MM.1S (cell line): Measurements from ENCODE around the gene ARFRP1.

ENCODE experiments used
- DNase-seq: peaks from one replicate; pipeline ENCODE4 v3.0.0-alpha.2; 2015
- H2AFZ ChIP-seq: fragments of 300-600 bp; sonication (generic); 2 replicates; pipeline ENCODE4 v1.6.0; 2016; ENCODE audit warnings: antibody characterized with exemption, low read length
- H3F3A ChIP-seq: fragments of 300-600 bp; sonication (generic); 2 replicates; pipeline ENCODE4 v1.6.1; 2016; ENCODE audit warnings: mild to moderate bottlenecking, antibody characterized with exemption, low read length, moderate library complexity, mixed read lengths; ENCODE audit not compliant: insufficient read depth
- H3K27ac ChIP-seq: fragments of 300-600 bp; sonication (generic); 2 replicates; pipeline ENCODE4 v1.5.1; 2016; ENCODE audit warnings: mild to moderate bottlenecking, low read length
- H3K27me3 ChIP-seq: fragments of 300-600 bp; sonication (generic); replicated peaks from 2 replicates; pipeline ENCODE4 v1.6.0; 2016; ENCODE audit warnings: low read length; ENCODE audit not compliant: insufficient read depth
- H3K36me3 ChIP-seq: fragments of 300-600 bp; sonication (generic); replicated peaks from 2 replicates; pipeline ENCODE4 v1.6.1; 2016; ENCODE audit warnings: mild to moderate bottlenecking, low read length, mixed read lengths; ENCODE audit not compliant: insufficient read depth
- H3K4me1 ChIP-seq: fragments of 300-600 bp; sonication (generic); 2 replicates; pipeline ENCODE4 v1.6.1; 2016; ENCODE audit warnings: low read length, mixed read lengths
- H3K4me2 ChIP-seq: fragments of 300-600 bp; sonication (generic); 2 replicates; pipeline ENCODE4 v1.6.0; 2016; ENCODE audit warnings: low read depth, low read length
- H3K4me3 ChIP-seq: fragments of 300-600 bp; sonication (generic); 2 replicates; pipeline ENCODE4 v1.5.1; 2016; ENCODE audit warnings: low read length, mixed read lengths
- H3K79me2 ChIP-seq: fragments of 300-600 bp; sonication (generic); 2 replicates; pipeline ENCODE4 v1.6.1; 2016; ENCODE audit warnings: mixed run types, low read length, mixed read lengths
- H3K9ac ChIP-seq: fragments of 300-600 bp; sonication (generic); 2 replicates; pipeline ENCODE4 v1.6.1; 2016; ENCODE audit warnings: low read length, mixed read lengths
- H3K9me2 ChIP-seq: fragments of 300-600 bp; sonication (generic); replicated peaks from 2 replicates; pipeline ENCODE4 v1.6.1; 2016; ENCODE audit warnings: mild to moderate bottlenecking, low read length, mixed read lengths; ENCODE audit not compliant: insufficient read depth
- H3K9me3 ChIP-seq: fragments of 300-600 bp; sonication (generic); replicated peaks from 2 replicates; pipeline ENCODE4 v1.6.1; 2016; ENCODE audit warnings: mild to moderate bottlenecking, low read length, mixed read lengths; ENCODE audit not compliant: insufficient read depth
- H4K20me1 ChIP-seq: fragments of 300-600 bp; sonication (generic); 2 replicates; pipeline ENCODE4 v1.6.1; 2016; ENCODE audit warnings: mild to moderate bottlenecking, low read length, moderate library complexity, mixed read lengths; ENCODE audit not compliant: insufficient read depth
- EZH2 ChIP-seq: fragments of 300-600 bp; sonication (generic); optimal IDR thresholded peaks from 2 replicates; pipeline ENCODE3; 2017; ENCODE audit warnings: low read depth, mild to moderate bottlenecking, antibody characterized with exemption, low read length, mixed read lengths
- EZH2phosphoT487 ChIP-seq: fragments of 300-600 bp; sonication (generic); IDR thresholded peaks from 2 replicates; pipeline ENCODE4 v1.6.1; 2018; ENCODE audit warnings: antibody characterized with exemption, low read length
- TF ChIP-seq, protein P1 (sequence below): fragments of 300-600 bp; sonication (generic); IDR thresholded peaks from 2 replicates; pipeline ENCODE4 v1.5.1; 2016; ENCODE audit warnings: antibody characterized with exemption, low read length, mixed read lengths

Gene ARFRP1

DNA sequence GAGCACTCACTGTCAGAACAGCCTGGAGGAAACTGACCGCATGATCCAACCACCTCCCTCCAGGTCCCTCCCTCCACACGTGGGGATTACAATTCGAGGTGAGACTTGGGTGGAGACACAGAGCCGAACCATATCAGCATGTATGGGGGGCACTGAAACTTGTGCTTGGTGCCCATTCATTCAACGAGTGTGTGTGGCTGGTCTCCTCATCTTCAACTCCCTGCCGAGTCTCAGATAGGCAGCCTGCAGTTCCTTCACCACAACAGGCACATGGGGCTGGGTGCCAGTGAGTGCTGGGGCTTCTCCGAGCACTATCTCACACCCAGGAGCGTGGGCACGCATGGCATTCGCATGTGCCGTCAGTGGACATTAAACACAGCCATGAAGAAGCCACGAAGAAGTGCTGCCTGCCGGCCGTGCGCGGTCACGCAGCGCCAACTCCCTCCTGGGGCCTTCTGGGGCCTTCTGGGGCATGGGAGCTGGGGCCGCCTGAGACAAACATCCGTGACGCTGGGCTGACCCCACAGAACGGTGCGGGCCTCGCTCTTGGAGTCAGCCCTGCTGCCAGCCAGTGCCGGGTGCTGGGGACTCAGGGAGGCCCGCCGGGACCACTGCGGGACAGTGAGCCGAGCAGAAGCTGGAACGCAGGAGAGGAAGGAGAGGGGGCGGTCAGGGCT lies 50.4 kb downstream of the ARFRP1 start:
- Histone ChIP-seq H3K9ac (peak overlapping the region; percentile 85; the same call in 1 of the 2 replicates), H3K79me2 (peaks cover 21% of the 10 kb centered on the region), H3K9me3 (no peaks in the 10 kb centered on the region), H3K4me3 (peak overlapping the region; percentile 95), H3K36me3 (no peaks in the 10 kb centered on the region), H2AFZ (peak overlapping the region; percentile 95), H3K4me1 (0 out of 2 replicates have a peak, but pooled peaks cover 4% of the 10 kb centered on the region), H3K27me3 (peaks cover 26% of the 10 kb centered on the region), H3K4me2 (peak overlapping the region; percentile 70), H4K20me1 (no peaks in the 10 kb centered on the region), H3K27ac (no peak overlapping the region), H3F3A (no peaks in the 10 kb centered on the region), H3K9me2 (no peaks in the 10 kb centered on the region)
- TF ChIP-seq EZH2phosphoT487, result no peak
- TF ChIP-seq, protein P1, sequence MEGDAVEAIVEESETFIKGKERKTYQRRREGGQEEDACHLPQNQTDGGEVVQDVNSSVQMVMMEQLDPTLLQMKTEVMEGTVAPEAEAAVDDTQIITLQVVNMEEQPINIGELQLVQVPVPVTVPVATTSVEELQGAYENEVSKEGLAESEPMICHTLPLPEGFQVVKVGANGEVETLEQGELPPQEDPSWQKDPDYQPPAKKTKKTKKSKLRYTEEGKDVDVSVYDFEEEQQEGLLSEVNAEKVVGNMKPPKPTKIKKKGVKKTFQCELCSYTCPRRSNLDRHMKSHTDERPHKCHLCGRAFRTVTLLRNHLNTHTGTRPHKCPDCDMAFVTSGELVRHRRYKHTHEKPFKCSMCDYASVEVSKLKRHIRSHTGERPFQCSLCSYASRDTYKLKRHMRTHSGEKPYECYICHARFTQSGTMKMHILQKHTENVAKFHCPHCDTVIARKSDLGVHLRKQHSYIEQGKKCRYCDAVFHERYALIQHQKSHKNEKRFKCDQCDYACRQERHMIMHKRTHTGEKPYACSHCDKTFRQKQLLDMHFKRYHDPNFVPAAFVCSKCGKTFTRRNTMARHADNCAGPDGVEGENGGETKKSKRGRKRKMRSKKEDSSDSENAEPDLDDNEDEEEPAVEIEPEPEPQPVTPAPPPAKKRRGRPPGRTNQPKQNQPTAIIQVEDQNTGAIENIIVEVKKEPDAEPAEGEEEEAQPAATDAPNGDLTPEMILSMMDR, result no peak
- no peak for TF ChIP-seq EZH2
- DNase-seq, result no peak

DNA sequence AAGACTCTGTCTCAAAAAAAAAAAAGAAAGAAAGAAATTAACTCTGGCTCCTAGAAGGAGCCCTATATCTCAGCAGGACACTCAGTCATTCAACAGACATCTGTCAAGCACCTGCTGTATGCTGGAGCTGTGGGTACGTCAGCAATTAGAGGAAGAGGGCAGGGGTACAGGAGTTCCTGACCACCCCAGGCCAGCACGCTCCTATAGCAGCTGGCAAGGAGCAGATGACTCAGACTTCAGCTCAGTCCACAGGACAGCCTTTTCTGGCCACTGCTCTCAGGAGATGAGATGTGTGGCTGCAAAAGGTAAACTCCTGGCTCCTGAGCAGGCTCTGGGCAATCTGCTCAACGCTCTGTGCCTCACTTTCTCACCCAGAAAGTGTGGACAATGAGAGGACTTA lies 51.3 kb downstream of the ARFRP1 start:
- Histone ChIP-seq H3K9me3 (no peaks in the 10 kb centered on the region), H3K9me2 (no peaks in the 10 kb centered on the region), H3K9ac (no peak overlapping the region), H2AFZ (no peak overlapping the region), H3K4me3 (no peak overlapping the region), H3K36me3 (no peaks in the 10 kb centered on the region), H3K27ac (no peak overlapping the region), H3K79me2 (peaks cover 21% of the 10 kb centered on the region), H4K20me1 (no peaks in the 10 kb centered on the region), H3K4me1 (0 out of 2 replicates have a peak, but pooled peaks cover 4% of the 10 kb centered on the region), H3K27me3 (peaks cover 35% of the 10 kb centered on the region), H3K4me2 (no peak overlapping the region), H3F3A (no peaks in the 10 kb centered on the region)
- DNase-seq, result no peak
- no peak for TF ChIP-seq EZH2phosphoT487
- no peak for TF ChIP-seq EZH2

GRCh38 chr20:63655249-63655648 lies 52.5 kb downstream of the ARFRP1 start:
- H3K9ac ChIP-seq, result no peak overlapping the region

More at GRCh38 chr20:63655249-63655648, 52.5 kb downstream of the ARFRP1 start:
- H3K27me3 ChIP-seq, result peaks cover 42% of the 10 kb centered on the region
- H3K27ac ChIP-seq, result no peak overlapping the region
- no peaks in the 10 kb centered on the region for H3K9me3 ChIP-seq
- H3K9me2 ChIP-seq, result no peaks in the 10 kb centered on the region
- H3K79me2 ChIP-seq, result peaks cover 11% of the 10 kb centered on the region
- no peaks in the 10 kb centered on the region for H3F3A ChIP-seq
- 0 out of 2 replicates have a peak, but pooled peaks cover 4% of the 10 kb centered on the region for H3K4me1 ChIP-seq
- DNase-seq, result no peak
- H2AFZ ChIP-seq, result no peak overlapping the region
- TF ChIP-seq, protein P1, result no peak
- TF ChIP-seq EZH2 (no peak), EZH2phosphoT487 (no peak)
- no peak overlapping the region for H3K4me2 ChIP-seq
- no peaks in the 10 kb centered on the region for H3K36me3 ChIP-seq
- H4K20me1 ChIP-seq, result no peaks in the 10 kb centered on the region
- no peak overlapping the region for H3K4me3 ChIP-seq
